Vagina (tissue), 2 donors: Measurements from ENCODE around the gene KNL1. TPM values are rescaled to one million over a fixed set of nuclear protein-coding genes. Genes with fewer than 3 reads are reported as not detected.

Source experiments
- DNase-seq, 2 donors: peaks; one replicate each; pipeline ENCODE4 v3.0.0-alpha.2; 2017; ENCODE audit errors: extremely low spot score in 2 of 2
- H3K27ac ChIP-seq: fragments of 200-600 bp; sonication (generic); one replicate; pipeline ENCODE4 v1.5.1; 2019
- H3K27me3 ChIP-seq: fragments of 200-600 bp; sonication (generic); one replicate; pipeline ENCODE4 v1.5.1; 2019
- H3K36me3 ChIP-seq, 2 donors: fragments of 200-600 bp; sonication (generic); one replicate each; pipeline ENCODE4 v1.5.1; 2017 to 2019
- H3K4me1 ChIP-seq: fragments of 200-600 bp; sonication (generic); one replicate; pipeline ENCODE4 v1.5.1; 2019
- H3K4me3 ChIP-seq, 2 donors: fragments of 200-600 bp; sonication (generic); 1 replicate in 1 of 2; 2 replicates in 1 of 2; pipeline ENCODE4 v1.5.1; 2016 to 2019
- H3K9me3 ChIP-seq: fragments of 200-600 bp; sonication (generic); one replicate; pipeline ENCODE4 v1.5.1; 2019
- CTCF ChIP-seq, 3 experiments: fragments of 450-650 bp in 2 of 3; fragments of 200-600 bp in 1 of 3; sonication (generic) in 1 of 3; IDR thresholded peaks; one replicate each; pipeline ENCODE4 v1.5.1; 2017 to 2019; ENCODE audit warnings: antibody characterized with exemption in 3 of 3, mild to moderate bottlenecking in 2 of 3, moderate library complexity in 2 of 3
- POLR2A ChIP-seq, 2 donors: fragments of 450-650 bp; IDR thresholded peaks; one replicate each; pipeline ENCODE4 v1.6.1; 2017; ENCODE audit warnings: antibody characterized with exemption in 2 of 2, mild to moderate bottlenecking in 2 of 2, moderate library complexity in 2 of 2
- POLR2AphosphoS5 ChIP-seq, 2 donors: sonication (generic); formaldehyde crosslinking; IDR thresholded peaks; one replicate each; pipeline ENCODE4 v1.9.0; 2017; ENCODE audit warnings: antibody characterized with exemption in 2 of 2, mild to moderate bottlenecking in 2 of 2, low read depth in 1 of 2; ENCODE audit not compliant: insufficient read depth in 1 of 2
- intact Hi-C: fragments of 100-400 bp; cut with DNase I; formaldehyde crosslinking; loops from one replicate; pipeline ENCODE4 v1.15.1; 2023
- total RNA-seq: library from RNA; depleted of rRNA; stranded (reverse); fragments of >200 nt; gene quantifications from one replicate; pipeline ENCODE4 v1.2.3, GENCODE V29; 2016

The KNL1 gene
- total RNA-seq, 1 donor from 2014 or later = 3.4 TPM

GRCh38 chr15:40694688-40695468, 100.8 kb downstream of the KNL1 start, which contains the start of gene RAD51:
Gene RAD51 (plus strand): TSS chr15:40695174. CDS start chr15:40698759, 3,585 bp downstream.
- peaks cover 19% of the 10 kb centered on the region for H3K4me1 ChIP-seq
- no peaks in the 10 kb centered on the region for H3K9me3 ChIP-seq
- no peaks in the 10 kb centered on the region for H3K27me3 ChIP-seq
- H3K27ac ChIP-seq = peak within 1 kb of the TSS; percentile 98
- H3K36me3 ChIP-seq = peaks cover 0 to 8% of the 10 kb centered on the region in 2 donors
- intact Hi-C loops = loop anchor here (10.0 kb wide), 1 partner anchor 60 kb away; the partner anchor contains the start of gene RMDN3
- TF ChIP-seq POLR2AphosphoS5 (IDR thresholded peaks at IDR 0.05; ENCODE audit: insufficient read depth in 1 of 2, low read depth in 1 of 2) = peak; percentile 69 to 95
- TF ChIP-seq CTCF (IDR thresholded peaks at IDR 0.05) = no peak
- TF ChIP-seq POLR2A (IDR thresholded peaks at IDR 0.05) = peak in 1 of 2 donors; percentile 9
- H3K4me3 ChIP-seq = peak within 1 kb of the TSS; percentile 73 to 80
- DNase-seq = peak in 1 of 2 donors; percentile 90

GRCh38 chr15:40695469-40695890, 101.4 kb downstream of the KNL1 start:
- Histone ChIP-seq H3K4me3 (peak overlapping the region; percentile 73 to 80), H3K27me3 (no peaks in the 10 kb centered on the region), H3K9me3 (no peaks in the 10 kb centered on the region), H3K4me1 (peaks cover 19% of the 10 kb centered on the region), H3K36me3 (peaks cover 0 to 8% of the 10 kb centered on the region in 2 donors), H3K27ac (peak overlapping the region; percentile 98)
- intact Hi-C loops = loop anchor here (10.0 kb wide), 1 partner anchor 59 kb away; the partner anchor contains the start of gene RMDN3
- DNase-seq = no peak
- TF ChIP-seq POLR2A (IDR thresholded peaks at IDR 0.05) (no peak), POLR2AphosphoS5 (IDR thresholded peaks at IDR 0.05; ENCODE audit: insufficient read depth in 1 of 2, low read depth in 1 of 2) (no peak), CTCF (IDR thresholded peaks at IDR 0.05) (no peak)

- TF ChIP-seq CTCF (IDR thresholded peaks at IDR 0.05) (no peak), POLR2AphosphoS5 (IDR thresholded peaks at IDR 0.05; ENCODE audit: insufficient read depth in 1 of 2, low read depth in 1 of 2) (no peak), POLR2A (IDR thresholded peaks at IDR 0.05) (no peak)
- intact Hi-C loops = loop anchor here (10.0 kb wide), 1 partner anchor 59 kb away; the partner anchor contains the start of gene RMDN3
These were observed 102.2 kb downstream of the KNL1 start for GRCh38 chr15:40696228-40696627.

GRCh38 chr15:40697916-40698315, 103.9 kb downstream of the KNL1 start:
- Histone ChIP-seq H3K4me3 (no peak overlapping the region), H3K4me1 (peaks cover 19% of the 10 kb centered on the region), H3K36me3 (no peaks in the 10 kb centered on the region), H3K27ac (no peak overlapping the region), H3K9me3 (no peaks in the 10 kb centered on the region), H3K27me3 (no peaks in the 10 kb centered on the region)
- DNase-seq = no peak
- TF ChIP-seq POLR2AphosphoS5 (IDR thresholded peaks at IDR 0.05; ENCODE audit: insufficient read depth in 1 of 2, low read depth in 1 of 2) = no peak
- intact Hi-C loops = loop anchor here (10.0 kb wide), 1 partner anchor 57 kb away; the partner anchor contains the start of gene RMDN3

More at GRCh38 chr15:40696228-40696627, 102.2 kb downstream of the KNL1 start:
- peaks cover 19% of the 10 kb centered on the region for H3K4me1 ChIP-seq
- no peaks in the 10 kb centered on the region for H3K9me3 ChIP-seq
- no peak for DNase-seq
- H3K36me3 ChIP-seq = peaks cover 0 to 8% of the 10 kb centered on the region in 2 donors
- H3K27ac ChIP-seq = no peak overlapping the region
- no peaks in the 10 kb centered on the region for H3K27me3 ChIP-seq
- no peak overlapping the region for H3K4me3 ChIP-seq

- Histone ChIP-seq H3K9me3 (no peaks in the 10 kb centered on the region), H3K4me1 (no peaks in the 10 kb centered on the region), H3K27ac (no peak overlapping the region), H3K27me3 (no peaks in the 10 kb centered on the region), H3K4me3 (no peak overlapping the region), H3K36me3 (no peaks in the 10 kb centered on the region)
- intact Hi-C loops = no loop called here
- no peak for TF ChIP-seq POLR2AphosphoS5 (IDR thresholded peaks at IDR 0.05; ENCODE audit: insufficient read depth in 1 of 2, low read depth in 1 of 2)
- no peak for TF ChIP-seq POLR2A (IDR thresholded peaks at IDR 0.05)
- no peak for TF ChIP-seq CTCF (IDR thresholded peaks at IDR 0.05)
- no peak for DNase-seq
These were observed 108.0 kb downstream of the KNL1 start for GRCh38 chr15:40702077-40702476.
